IPS DF 4.7 (cell line): ENCODE data around the gene HJURP.
"Not testable (repeated sequence)": the region's sequence is repeated elsewhere in the genome, so short reads cannot be mapped to it uniquely, and the experiment has no call there.

Experiments used
- DNase-seq: peaks from one replicate; pipeline ENCODE4 v3.0.0-alpha.2; 2013; ENCODE audit warnings: low spot score; ENCODE audit errors: extremely low read depth

Gene HJURP

GRCh38 chr2:233854241-233854981 is at the start of gene HJURP:
Gene HJURP, minus strand, starts transcription at chr2:233854535. Its CDS starts 35 bp downstream, at chr2:233854500.
- DNase-seq, result no peak

GRCh38 chr2:233901884-233902283 is 47.5 kb upstream of the HJURP start:
- DNase-seq, result no peak

- no peak for DNase-seq
Measured at GRCh38 chr2:233901367-233901766, 47.0 kb upstream of the HJURP start.

GRCh38 chr2:233896253-233896652 is 41.9 kb upstream of the HJURP start:
- not testable (repeated sequence) for DNase-seq

- no peak for DNase-seq
Measured at GRCh38 chr2:233892793-233893192, 38.5 kb upstream of the HJURP start.

GRCh38 chr2:233882353-233882752 is 28.0 kb upstream of the HJURP start:
- no peak for DNase-seq

- not testable (repeated sequence) for DNase-seq
Measured at GRCh38 chr2:233872125-233872524, 17.8 kb upstream of the HJURP start.

- no peak for DNase-seq
Measured at GRCh38 chr2:233871432-233871831, 17.1 kb upstream of the HJURP start.

- DNase-seq, result no peak
Measured at GRCh38 chr2:233867993-233868532, 13.7 kb upstream of the HJURP start, which contains the start of gene MSL3B. Gene MSL3B, minus strand, starts transcription at chr2:233868386.

GRCh38 chr2:233866479-233866878 is 12.1 kb upstream of the HJURP start:
- no peak for DNase-seq

- no peak for DNase-seq
Measured at GRCh38 chr2:233865838-233866237, 11.5 kb upstream of the HJURP start.

GRCh38 chr2:233862261-233862768 is 8.0 kb upstream of the HJURP start:
- no peak for DNase-seq

GRCh38 chr2:233858331-233858730 is 4.0 kb upstream of the HJURP start:
- DNase-seq, result no peak

GRCh38 chr2:233857511-233858141 is 3.3 kb upstream of the HJURP start:
- DNase-seq, result no peak

- DNase-seq, result no peak
Measured at GRCh38 chr2:233856184-233856583, 1.8 kb upstream of the HJURP start.

GRCh38 chr2:233855345-233855744 is 1.0 kb upstream of the HJURP start:
- DNase-seq, result no peak

- no peak for DNase-seq
Measured at GRCh38 chr2:233853883-233854240, 473 bp downstream of the HJURP start.

GRCh38 chr2:233853353-233853752 is 982 bp downstream of the HJURP start:
- no peak for DNase-seq

- no peak for DNase-seq
Measured at GRCh38 chr2:233852056-233852455, 2.3 kb downstream of the HJURP start.

- DNase-seq, result no peak
Measured at GRCh38 chr2:233851169-233851568, 3.2 kb downstream of the HJURP start.

- DNase-seq, result no peak
Measured at GRCh38 chr2:233850745-233851144, 3.6 kb downstream of the HJURP start.

GRCh38 chr2:233849607-233850271 is 4.6 kb downstream of the HJURP start:
- no peak for DNase-seq
